Esophagus (tissue), 2 donors: ENCODE measurements around the gene FAM43A. TPM values are rescaled to one million over a fixed set of nuclear protein-coding genes. Genes with fewer than 3 reads are reported as not detected.
A peak's percentile ranks its signal among the peaks of the same experiment; 100 is the strongest.

Experiments
- H3K27ac ChIP-seq, 2 donors: one replicate each; pipeline ENCODE4 v1.5.1; 2013; ENCODE audit warnings: low read depth in 2 of 2, mild to moderate bottlenecking in 2 of 2, inconsistent platforms in 1 of 2, low read length in 1 of 2, moderate library complexity in 1 of 2
- H3K27me3 ChIP-seq, 2 donors: one replicate each; pipeline ENCODE4 v1.6.1; 2013; ENCODE audit warnings: low read length in 2 of 2, control low read depth in 1 of 2, mild to moderate bottlenecking in 1 of 2; ENCODE audit not compliant: insufficient read depth in 2 of 2, control insufficient read depth in 1 of 2
- H3K36me3 ChIP-seq, 2 donors: one replicate each; pipeline ENCODE4 v1.6.1; 2013; ENCODE audit warnings: low read length in 1 of 2; ENCODE audit not compliant: control insufficient read depth in 2 of 2, insufficient read depth in 2 of 2
- H3K4me1 ChIP-seq, 2 donors: one replicate each; pipeline ENCODE4 v1.6.1; 2013; ENCODE audit warnings: low read length in 1 of 2; ENCODE audit not compliant: control insufficient read depth in 2 of 2, insufficient read depth in 2 of 2
- H3K4me3 ChIP-seq, 2 donors: one replicate each; pipeline ENCODE4 v1.5.1; 2013; ENCODE audit warnings: low read length in 2 of 2, mild to moderate bottlenecking in 2 of 2, low read depth in 1 of 2, moderate library complexity in 1 of 2
- H3K9me3 ChIP-seq, 2 donors: one replicate each; pipeline ENCODE4 v1.6.1; 2013; ENCODE audit warnings: mild to moderate bottlenecking in 2 of 2, low read depth in 1 of 2, low read length in 1 of 2, moderate library complexity in 1 of 2; ENCODE audit not compliant: control insufficient read depth in 2 of 2, insufficient read depth in 1 of 2
- WGBS, 2 donors: extraction: QIAGEN DNeasy Blood & Tissue Kit; methylation state at CpG; one replicate each; pipeline ENCODE4 v1.1.7; 2013; 5-methylcytosine and 5-hydroxymethylcytosine counted together
- polyA plus RNA-seq, 2 donors: library from polyadenylated mRNA; stranded (reverse); fragments of 200-250 nt; gene quantifications; one replicate each; pipeline ENCODE4 v1.2.3, GENCODE V29; 2013
- donor health status: healthy with polysubstance abuse.
- donor health status: Bipolar disorder and iron deficiency.

Gene FAM43A
- polyA plus RNA-seq, 2 donors = 9.0 to 15.5 TPM

DNA sequence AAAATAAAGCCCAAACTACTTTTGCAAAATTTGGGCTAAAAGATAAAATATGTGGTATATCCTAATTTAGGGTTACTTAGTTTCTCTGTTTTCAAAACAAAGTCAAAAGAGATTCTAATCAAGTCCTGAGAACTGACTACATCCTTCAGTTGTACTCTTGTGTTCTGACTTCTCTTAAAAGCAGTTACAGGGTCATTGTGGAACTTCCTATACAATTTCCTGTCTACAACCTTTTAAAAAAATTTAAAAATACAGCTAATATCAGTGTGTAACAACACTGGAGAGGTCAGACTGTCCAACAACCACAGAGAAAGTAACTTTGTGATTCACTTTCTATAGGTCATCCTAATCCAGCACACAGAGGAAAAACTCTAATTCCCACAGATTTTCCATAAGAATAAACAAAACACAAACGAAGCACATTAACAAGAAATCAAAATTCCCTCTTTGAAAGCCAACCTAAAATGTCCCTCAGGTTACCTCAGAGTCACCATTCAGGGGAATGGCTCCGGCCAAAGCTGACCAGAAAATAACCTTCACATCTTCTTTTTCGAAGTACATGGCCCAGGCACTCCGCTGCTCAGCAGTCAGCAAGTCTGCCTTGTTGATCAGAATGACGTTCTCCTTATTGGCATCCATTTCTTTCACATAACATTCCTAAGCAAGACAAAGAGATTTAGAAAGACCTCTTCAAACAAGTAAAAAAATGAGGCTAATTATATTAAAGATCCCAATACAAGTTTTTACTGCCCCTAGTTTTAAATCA, 27.0 kb upstream of the FAM43A start:
- peaks cover 6 to 11% of the 10 kb centered on the region in 2 donors for H3K36me3 ChIP-seq
- peak overlapping the region in 1 of 2 donors; percentile 28 for H3K27ac ChIP-seq

GRCh38 chr3:194659778-194660177, 25.9 kb upstream of the FAM43A start:
- 80 to 82% methylated on average over 7 of the region's 7 CpGs for WGBS, 2 donors
- Histone ChIP-seq H3K4me3 (no peak overlapping the region), H3K9me3 (no peaks in the 10 kb centered on the region), H3K27ac (no peak overlapping the region), H3K27me3 (no peaks in the 10 kb centered on the region), H3K4me1 (no peaks in the 10 kb centered on the region), H3K36me3 (peaks cover 6 to 11% of the 10 kb centered on the region in 2 donors)

More for the DNA sequence above, 27.0 kb upstream of the FAM43A start:
- H3K9me3 ChIP-seq = no peaks in the 10 kb centered on the region
- no peak overlapping the region for H3K4me3 ChIP-seq
- H3K27me3 ChIP-seq = no peaks in the 10 kb centered on the region
- H3K4me1 ChIP-seq = no peaks in the 10 kb centered on the region
- 76 to 79% methylated on average over 5 of the region's 5 CpGs for WGBS, 2 donors

GRCh38 chr3:194661374-194661773, 24.3 kb upstream of the FAM43A start:
- H3K4me3 ChIP-seq = no peak overlapping the region
- H3K9me3 ChIP-seq = no peaks in the 10 kb centered on the region
- H3K27ac ChIP-seq = no peak overlapping the region
- no peaks in the 10 kb centered on the region for H3K27me3 ChIP-seq
- H3K36me3 ChIP-seq = peaks cover 6 to 16% of the 10 kb centered on the region in 2 donors
- WGBS, 2 donors = 49 to 75% methylated on average over 3 of the region's 3 CpGs
- no peaks in the 10 kb centered on the region for H3K4me1 ChIP-seq

- Histone ChIP-seq H3K4me1 (no peaks in the 10 kb centered on the region), H3K27me3 (no peaks in the 10 kb centered on the region), H3K9me3 (no peaks in the 10 kb centered on the region), H3K27ac (no peak overlapping the region), H3K36me3 (peaks cover 6 to 16% of the 10 kb centered on the region in 2 donors), H3K4me3 (no peak overlapping the region)
- WGBS, 2 donors = 73 to 78% methylated on average over 6 of the region's 6 CpGs
Measured at GRCh38 chr3:194661946-194662345, 23.7 kb upstream of the FAM43A start.

DNA sequence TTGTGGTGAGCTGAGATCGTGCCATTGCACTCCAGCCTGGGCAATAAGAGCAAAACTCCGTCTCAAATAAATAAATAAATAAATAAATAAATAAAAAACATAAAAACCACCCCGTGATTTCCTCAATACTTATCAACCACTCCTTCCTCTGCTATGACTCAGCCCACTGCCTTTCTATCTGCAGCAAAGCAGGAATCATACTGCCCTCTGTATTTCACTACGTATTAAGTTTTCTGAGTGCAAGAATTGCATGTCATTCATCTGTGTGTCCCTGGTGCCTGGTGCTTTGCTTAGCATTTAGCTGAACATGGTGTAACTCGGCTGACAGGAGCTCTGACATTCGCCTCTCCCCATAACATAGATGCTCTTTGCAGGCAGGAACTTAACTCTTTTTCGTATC, 20.8 kb upstream of the FAM43A start:
- no peak overlapping the region for H3K4me3 ChIP-seq
- peaks cover 6 to 13% of the 10 kb centered on the region in 2 donors for H3K36me3 ChIP-seq
- H3K9me3 ChIP-seq = no peaks in the 10 kb centered on the region
- H3K27ac ChIP-seq = no peak overlapping the region
- no peaks in the 10 kb centered on the region for H3K4me1 ChIP-seq
- 91 to 94% methylated on average over 7 of the region's 7 CpGs for WGBS, 2 donors
- no peaks in the 10 kb centered on the region for H3K27me3 ChIP-seq

- WGBS, 2 donors = 77 to 82% methylated on average over 7 of the region's 7 CpGs
- Histone ChIP-seq H3K27ac (no peak overlapping the region), H3K4me3 (no peak overlapping the region), H3K36me3 (peaks cover 0 to 12% of the 10 kb centered on the region in 2 donors), H3K27me3 (no peaks in the 10 kb centered on the region), H3K4me1 (no peaks in the 10 kb centered on the region), H3K9me3 (no peaks in the 10 kb centered on the region)
Measured at GRCh38 chr3:194667363-194667762, 18.3 kb upstream of the FAM43A start.

DNA sequence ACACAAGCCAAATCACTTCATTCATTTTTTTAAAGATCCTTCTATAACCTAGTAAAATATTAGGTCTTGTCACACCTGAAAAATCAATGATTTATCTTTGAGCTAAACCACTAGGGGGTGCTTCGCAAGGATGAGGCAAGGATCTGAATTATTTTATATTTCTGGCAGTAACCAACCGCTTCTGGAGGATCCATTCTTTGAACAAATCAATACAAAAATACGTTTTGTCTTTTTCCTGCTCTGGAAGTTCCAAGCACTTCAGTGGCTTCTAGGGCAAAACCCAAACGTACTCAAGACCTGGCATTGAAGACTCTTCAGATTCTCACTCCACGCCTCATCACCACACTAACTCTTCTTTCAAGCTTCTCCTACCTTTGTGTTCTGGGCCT, 14.2 kb upstream of the FAM43A start:
- Histone ChIP-seq H3K9me3 (no peaks in the 10 kb centered on the region), H3K4me1 (no peaks in the 10 kb centered on the region), H3K36me3 (peaks cover 0 to 6% of the 10 kb centered on the region in 2 donors), H3K27me3 (no peaks in the 10 kb centered on the region), H3K4me3 (peak overlapping the region; percentile 84), H3K27ac (peak overlapping the region; percentile 85 to 87)
- WGBS, 2 donors = 0 to 1% methylated on average over 5 of the region's 5 CpGs

GRCh38 chr3:194671900-194672808, 13.5 kb upstream of the FAM43A start, which contains the start of gene LSG1:
TSS of gene LSG1 (minus strand) at chr3:194672191. CDS start at chr3:194672162, 29 bp downstream.
- Histone ChIP-seq H3K4me1 (no peaks in the 10 kb centered on the region), H3K27me3 (no peaks in the 10 kb centered on the region), H3K4me3 (peak within 1 kb of the TSS; percentile 84), H3K36me3 (peaks cover 0 to 6% of the 10 kb centered on the region in 2 donors), H3K9me3 (no peaks in the 10 kb centered on the region), H3K27ac (peak within 1 kb of the TSS; percentile 85 to 94)
- 0% methylated on average over 57 of the region's 57 CpGs for WGBS, 2 donors

DNA sequence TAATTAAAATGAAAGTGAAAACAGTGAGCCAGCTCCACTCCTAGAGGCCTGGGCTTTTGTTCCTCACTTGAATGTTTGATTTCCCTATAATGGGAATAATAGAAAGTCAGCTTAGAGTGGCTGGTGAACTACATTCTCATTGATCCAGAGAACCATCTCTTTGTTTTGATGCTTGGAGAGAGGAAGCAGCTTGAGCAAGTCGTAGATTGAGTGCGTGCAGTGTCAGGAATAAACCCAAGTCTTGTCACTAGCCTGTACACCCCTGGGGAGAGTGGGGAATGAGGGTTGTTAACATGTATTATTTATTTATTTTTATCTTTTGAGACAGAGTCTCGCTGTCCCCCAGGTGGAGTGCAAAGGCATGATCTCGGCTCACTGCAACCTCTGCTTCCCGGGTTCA, 12.8 kb upstream of the FAM43A start:
- H3K36me3 ChIP-seq = peaks cover 0 to 6% of the 10 kb centered on the region in 2 donors

More for the DNA sequence above, 12.8 kb upstream of the FAM43A start:
- Histone ChIP-seq H3K27me3 (no peaks in the 10 kb centered on the region), H3K27ac (peak overlapping the region; percentile 68 to 85), H3K9me3 (no peaks in the 10 kb centered on the region), H3K4me3 (peak overlapping the region in 1 of 2 donors; percentile 84), H3K4me1 (no peaks in the 10 kb centered on the region)
- WGBS, 2 donors = 33% methylated on average over 5 of the region's 5 CpGs
